HepG2 (cell line): ENCODE results near the gene CD101. TPM values are rescaled to one million over a fixed set of nuclear protein-coding genes. Genes with fewer than 3 reads are reported as not detected.

Experiments
- ADNP ChIP-seq: sonication (generic); formaldehyde crosslinking; IDR thresholded peaks from 2 replicates; pipeline ENCODE4 v1.4.0; 2020; ENCODE audit warnings: missing genetic modification reagents
- BATF2 ChIP-seq: sonication (generic); formaldehyde crosslinking; IDR thresholded peaks from 2 replicates; pipeline ENCODE4 v1.8.0; 2022; ENCODE audit warnings: mild to moderate bottlenecking, missing genetic modification reagents, moderate library complexity
- BCL6 ChIP-seq: IDR thresholded peaks from 2 replicates; pipeline ENCODE4 v1.6.1; 2016; ENCODE audit warnings: missing genetic modification reagents, missing compliant biosample characterization
- E2F5 ChIP-seq: sonication (generic); formaldehyde crosslinking; conservative IDR thresholded peaks from 2 replicates; pipeline ENCODE4 v1.4.0; 2020; ENCODE audit warnings: missing genetic modification reagents
- ESRRA ChIP-seq: sonication (generic); formaldehyde crosslinking; IDR thresholded peaks from 2 replicates; pipeline ENCODE4 v1.5.1; 2020; ENCODE audit warnings: mild to moderate bottlenecking, low read depth, missing genetic modification reagents
- GATAD2A ChIP-seq: IDR thresholded peaks from 2 replicates; pipeline ENCODE4 v1.6.1; 2016
- MAZ ChIP-seq, 2 experiments: sonication (generic) in 1 of 2; formaldehyde crosslinking in 1 of 2; IDR thresholded peaks; 2 replicates each; pipeline versions ENCODE4 v1.5.0 to v1.6.1; 2012 to 2020; ENCODE audit warnings: low read depth in 2 of 2, mild to moderate bottlenecking in 2 of 2, borderline replicate concordance in 1 of 2, improper control_type of control experiment in 1 of 2, low read length in 1 of 2, missing genetic modification reagents in 1 of 2, moderate library complexity in 1 of 2
- PBX3 ChIP-seq: sonication (generic); formaldehyde crosslinking; IDR thresholded peaks from 2 replicates; pipeline ENCODE4 v1.8.1; 2023; ENCODE audit warnings: missing genetic modification reagents, inconsistent platforms, borderline replicate concordance
- SIX4 ChIP-seq: sonication (generic); formaldehyde crosslinking; IDR thresholded peaks from 2 replicates; pipeline ENCODE4 v1.4.0; 2020; ENCODE audit warnings: missing genetic modification reagents
- ZC3H13 ChIP-seq: sonication (generic); formaldehyde crosslinking; IDR thresholded peaks from 2 replicates; pipeline ENCODE4 v1.8.1; 2023; ENCODE audit warnings: mild to moderate bottlenecking, missing genetic modification reagents, moderate library complexity
- ZNF616 ChIP-seq: sonication (generic); formaldehyde crosslinking; IDR thresholded peaks from 2 replicates; pipeline ENCODE4 v1.5.0; 2020; ENCODE audit warnings: low read depth, mild to moderate bottlenecking, missing genetic modification reagents
- ZNF646 ChIP-seq: sonication (generic); formaldehyde crosslinking; IDR thresholded peaks from 2 replicates; pipeline ENCODE4 v1.9.0; 2021; ENCODE audit warnings: mild to moderate bottlenecking, missing genetic modification reagents
- ZNF672 ChIP-seq: sonication (generic); formaldehyde crosslinking; IDR thresholded peaks from 2 replicates; pipeline ENCODE4 v1.8.1; 2022; ENCODE audit warnings: missing genetic modification reagents
- ZNF772 ChIP-seq: sonication (generic); formaldehyde crosslinking; IDR thresholded peaks from 2 replicates; pipeline ENCODE4 v1.5.0; 2020; ENCODE audit warnings: mild to moderate bottlenecking, missing genetic modification reagents
- ZSCAN9 ChIP-seq: IDR thresholded peaks from 2 replicates; pipeline ENCODE4 v1.6.1; 2016; ENCODE audit warnings: borderline replicate concordance
- polyA plus RNA-seq, 8 experiments: library from polyadenylated mRNA; depleted of rRNA in 3 of 8; stranded (reverse) in 7 of 8; unstranded in 1 of 8; fragments of >200 nt; fragmentation: Illumina TruSeq in 4 of 8; extraction: Trizol in 4 of 8; gene quantifications; 2 replicates each; pipeline versions ENCODE4 v1.2.1 to v1.2.3, GENCODE V29; 2011 to 2016; ENCODE audit warnings: low read depth in 4 of 8, missing spikeins in 1 of 8, mixed read lengths in 1 of 8; ENCODE audit not compliant: insufficient read depth in 1 of 8
- total RNA-seq, 5 experiments: library from RNA; depleted of rRNA; stranded (reverse); fragments of >200 nt; fragmentation: Illumina TruSeq; extraction: Trizol; gene quantifications; 2 replicates each; pipeline ENCODE4 v1.2.3, GENCODE V29; 2016; ENCODE audit warnings: low read depth in 1 of 5
- TF ChIP-seq, protein P1 (sequence below): sonication (generic); formaldehyde crosslinking; IDR thresholded peaks from 2 replicates; pipeline ENCODE4 v1.9.0; 2021; ENCODE audit warnings: missing genetic modification reagents, borderline replicate concordance
- TF ChIP-seq, protein P2 (sequence below): sonication (generic); formaldehyde crosslinking; IDR thresholded peaks from 2 replicates; pipeline ENCODE4 v1.4.0; 2020; ENCODE audit warnings: mild to moderate bottlenecking, missing genetic modification reagents

The CD101 gene
- total and polyA plus RNA-seq, 2 of the 13 experiments (the other 11 are each of a cell fraction or from before 2014, with no cell fraction given): 0.05 to 0.09 TPM

DNA sequence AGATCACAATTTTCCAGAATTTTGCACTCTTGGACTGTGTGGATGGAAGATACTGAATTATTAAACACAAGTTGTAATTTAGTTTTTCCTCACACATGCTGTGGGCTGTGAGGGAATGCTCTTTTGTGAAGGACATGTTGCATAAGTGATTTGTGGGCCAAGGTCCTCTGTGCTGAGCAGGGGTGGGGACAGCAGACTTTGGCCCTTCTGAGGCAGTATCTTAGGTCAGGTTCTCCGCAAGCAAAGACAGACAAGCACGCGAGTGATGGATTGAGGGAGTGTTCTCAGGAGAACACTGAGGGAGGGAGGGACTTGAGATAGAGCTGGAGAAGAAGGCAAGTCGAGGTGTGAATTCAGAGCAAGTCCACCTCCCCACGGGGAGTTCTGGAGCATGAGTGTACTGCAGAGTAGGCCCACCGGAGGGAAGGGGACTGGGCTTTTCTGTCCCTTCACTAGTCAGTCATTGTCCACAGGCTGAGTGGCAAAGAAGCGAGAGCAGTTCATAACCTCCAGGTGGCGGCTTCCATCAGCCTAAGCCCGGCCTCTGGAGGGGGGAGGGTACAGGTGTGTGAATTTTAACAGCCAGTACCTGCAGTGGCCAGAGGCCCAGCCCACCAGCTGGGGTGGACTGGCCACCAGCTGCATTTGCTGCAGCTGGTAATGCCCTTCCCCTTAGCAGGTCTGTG is 19.1 kb upstream of the CD101 start (continued):
- TF ChIP-seq, protein P1, sequence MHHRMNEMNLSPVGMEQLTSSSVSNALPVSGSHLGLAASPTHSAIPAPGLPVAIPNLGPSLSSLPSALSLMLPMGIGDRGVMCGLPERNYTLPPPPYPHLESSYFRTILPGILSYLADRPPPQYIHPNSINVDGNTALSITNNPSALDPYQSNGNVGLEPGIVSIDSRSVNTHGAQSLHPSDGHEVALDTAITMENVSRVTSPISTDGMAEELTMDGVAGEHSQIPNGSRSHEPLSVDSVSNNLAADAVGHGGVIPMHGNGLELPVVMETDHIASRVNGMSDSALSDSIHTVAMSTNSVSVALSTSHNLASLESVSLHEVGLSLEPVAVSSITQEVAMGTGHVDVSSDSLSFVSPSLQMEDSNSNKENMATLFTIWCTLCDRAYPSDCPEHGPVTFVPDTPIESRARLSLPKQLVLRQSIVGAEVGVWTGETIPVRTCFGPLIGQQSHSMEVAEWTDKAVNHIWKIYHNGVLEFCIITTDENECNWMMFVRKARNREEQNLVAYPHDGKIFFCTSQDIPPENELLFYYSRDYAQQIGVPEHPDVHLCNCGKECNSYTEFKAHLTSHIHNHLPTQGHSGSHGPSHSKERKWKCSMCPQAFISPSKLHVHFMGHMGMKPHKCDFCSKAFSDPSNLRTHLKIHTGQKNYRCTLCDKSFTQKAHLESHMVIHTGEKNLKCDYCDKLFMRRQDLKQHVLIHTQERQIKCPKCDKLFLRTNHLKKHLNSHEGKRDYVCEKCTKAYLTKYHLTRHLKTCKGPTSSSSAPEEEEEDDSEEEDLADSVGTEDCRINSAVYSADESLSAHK: no peak
- TF ChIP-seq ZNF616 (CRISPR knock-in tag) (no peak), BCL6 (CRISPR knock-in tag) (peak; percentile 37), SIX4 (CRISPR knock-in tag) (no peak), E2F5 (CRISPR knock-in tag) (no peak), ESRRA (peak; percentile 74), GATAD2A (CRISPR knock-in tag) (peak; percentile 77), ZNF646 (CRISPR knock-in tag) (no peak), ZNF772 (no peak), ZNF672 (CRISPR knock-in tag) (no peak), MAZ (IDR thresholded peaks at IDR 0.05; ENCODE audit: borderline replicate concordance, low read depth, low read length) (no peak), MAZ (CRISPR knock-in tag; IDR thresholded peaks at IDR 0.05; ENCODE audit: low read depth) (no peak), ADNP (no peak), BATF2 (CRISPR knock-in tag) (no peak), ZC3H13 (CRISPR knock-in tag) (no peak), PBX3 (CRISPR knock-in tag) (no peak), ZSCAN9 (CRISPR knock-in tag) (no peak)
- TF ChIP-seq, protein P2, sequence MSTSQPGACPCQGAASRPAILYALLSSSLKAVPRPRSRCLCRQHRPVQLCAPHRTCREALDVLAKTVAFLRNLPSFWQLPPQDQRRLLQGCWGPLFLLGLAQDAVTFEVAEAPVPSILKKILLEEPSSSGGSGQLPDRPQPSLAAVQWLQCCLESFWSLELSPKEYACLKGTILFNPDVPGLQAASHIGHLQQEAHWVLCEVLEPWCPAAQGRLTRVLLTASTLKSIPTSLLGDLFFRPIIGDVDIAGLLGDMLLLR (CRISPR knock-in tag): no peak
